WTC11 (cell line): ENCODE measurements around the gene XRCC5. TPM values are rescaled to one million over a fixed set of nuclear protein-coding genes. Genes with fewer than 3 reads are reported as not detected.

Experiments used
- ATAC-seq: fragments of 200-7000 bp; cut with Tn5 transposase; 2 replicates; pipeline ENCODE4 v1.10.0; 2021; ENCODE audit warnings: mild to moderate bottlenecking, moderate library complexity
- CTCF ChIA-PET: fragments of 300-600 bp; sonication (Branson Sonifier 250); formaldehyde crosslinking; loops from one replicate; lab custom pipeline; 2021; ENCODE audit warnings: antibody characterized with exemption; lab: Charles Lee
- POLR2A ChIA-PET: fragments of 350-600 bp; sonication (Branson Sonifier 250); formaldehyde crosslinking; loops from one replicate; lab custom pipeline; 2021; ENCODE audit warnings: antibody characterized with exemption; lab: Charles Lee
- DNase-seq: peaks from one replicate; pipeline ENCODE4 v3.0.0; 2021; ENCODE audit warnings: low spot score
- H3K27ac Mint-ChIP-seq: 2 replicates; pipeline ENCODE4 v1.8.0; 2021; ENCODE audit warnings: mixed read lengths
- H3K27me3 Mint-ChIP-seq: 2 replicates; pipeline ENCODE4 v1.8.0; 2021; ENCODE audit warnings: low read depth, mild to moderate bottlenecking, moderate library complexity, mixed read lengths
- H3K36me3 Mint-ChIP-seq: 2 replicates; pipeline ENCODE4 v1.8.0; 2021; ENCODE audit warnings: mixed read lengths
- H3K4me1 Mint-ChIP-seq: 2 replicates; pipeline ENCODE4 v1.8.0; 2022; ENCODE audit warnings: mixed read lengths
- H3K4me3 Mint-ChIP-seq: 2 replicates; pipeline ENCODE4 v1.8.0; 2021; ENCODE audit warnings: mild to moderate bottlenecking, moderate library complexity, mixed read lengths
- H3K9me3 Mint-ChIP-seq: 2 replicates; pipeline ENCODE4 v1.8.0; 2021; ENCODE audit warnings: mixed read lengths
- CREB1 ChIP-seq: sonication (generic); formaldehyde crosslinking; IDR thresholded peaks from 2 replicates; pipeline ENCODE4 v1.8.0; 2023; ENCODE audit warnings: mild to moderate bottlenecking, missing genetic modification reagents
- ELF4 ChIP-seq: sonication (generic); formaldehyde crosslinking; IDR thresholded peaks from 2 replicates; pipeline ENCODE4 v1.8.1; 2022; ENCODE audit warnings: low read depth, mild to moderate bottlenecking, moderate library complexity, missing genetic modification reagents
- ETV6 ChIP-seq: sonication (generic); formaldehyde crosslinking; IDR thresholded peaks from 2 replicates; pipeline ENCODE4 v1.8.1; 2022; ENCODE audit warnings: mild to moderate bottlenecking, missing genetic modification reagents
- GTF2I ChIP-seq: fragments of 250-450 bp; sonication (Bioruptor Pico); conservative IDR thresholded peaks from 2 replicates; pipeline ENCODE4 v1.4.0; 2021; ENCODE audit warnings: mild to moderate bottlenecking
- JUN ChIP-seq: sonication (generic); formaldehyde crosslinking; IDR thresholded peaks from 2 replicates; pipeline ENCODE4 v1.8.0; 2023; ENCODE audit warnings: mild to moderate bottlenecking, missing genetic modification reagents
- MXD4 ChIP-seq: fragments of 250-450 bp; sonication (Bioruptor Pico); IDR thresholded peaks from 2 replicates; pipeline ENCODE4 v1.8.0; 2021; ENCODE audit warnings: mild to moderate bottlenecking, moderate library complexity, borderline replicate concordance
- PRRX2 ChIP-seq: fragments of 250-450 bp; sonication (Bioruptor Pico); IDR thresholded peaks from 2 replicates; pipeline ENCODE4 v1.8.0; 2021; ENCODE audit warnings: mild to moderate bottlenecking
- SMAD3 ChIP-seq: sonication (generic); formaldehyde crosslinking; IDR thresholded peaks from 2 replicates; pipeline ENCODE4 v1.8.0; 2022; ENCODE audit warnings: missing genetic modification reagents, mild to moderate bottlenecking, borderline replicate concordance
- TCF7 ChIP-seq: sonication (generic); formaldehyde crosslinking; IDR thresholded peaks from 2 replicates; pipeline ENCODE4 v1.8.0; 2022; ENCODE audit warnings: mild to moderate bottlenecking, low read depth, missing genetic modification reagents, moderate library complexity
- ZNF121 ChIP-seq: sonication (generic); formaldehyde crosslinking; IDR thresholded peaks from 2 replicates; pipeline ENCODE4 v1.8.0; 2023; ENCODE audit warnings: missing genetic modification reagents
- ZNF396 ChIP-seq: fragments of 250-450 bp; sonication (Bioruptor Pico); IDR thresholded peaks from 2 replicates; pipeline ENCODE4 v1.8.0; 2021; ENCODE audit warnings: mild to moderate bottlenecking, moderate library complexity, borderline replicate concordance
- ZNF416 ChIP-seq: fragments of 250-450 bp; sonication (Bioruptor Pico); IDR thresholded peaks from 2 replicates; pipeline ENCODE4 v1.9.0; 2021; ENCODE audit warnings: mild to moderate bottlenecking, inconsistent platforms
- ZNF423 ChIP-seq: fragments of 250-450 bp; sonication (Bioruptor Pico); IDR thresholded peaks from 2 replicates; pipeline ENCODE4 v2.1.2; 2022; ENCODE audit warnings: mild to moderate bottlenecking, moderate library complexity
- total RNA-seq: library from RNA; stranded (reverse); gene quantifications from 3 replicates; pipeline ENCODE4 v1.2.3, GENCODE V29; 2021
- TF ChIP-seq, protein P1 (sequence below): sonication (generic); formaldehyde crosslinking; IDR thresholded peaks from 2 replicates; pipeline ENCODE4 v1.8.1; 2023; ENCODE audit warnings: mild to moderate bottlenecking, missing genetic modification reagents, moderate library complexity
- TF ChIP-seq, protein P2 (sequence below): sonication (generic); formaldehyde crosslinking; conservative IDR thresholded peaks from 2 replicates; pipeline ENCODE4 v1.8.1; 2022; ENCODE audit warnings: mild to moderate bottlenecking, missing genetic modification reagents
- TF ChIP-seq, protein P3 (sequence below): sonication (generic); formaldehyde crosslinking; IDR thresholded peaks from 2 replicates; pipeline ENCODE4 v1.8.1; 2022; ENCODE audit warnings: low read depth, mild to moderate bottlenecking, moderate library complexity, missing genetic modification reagents, borderline replicate concordance
- TF ChIP-seq, protein P4 (sequence below): sonication (generic); formaldehyde crosslinking; IDR thresholded peaks from 2 replicates; pipeline ENCODE4 v1.8.0; 2022; ENCODE audit warnings: missing genetic modification reagents
- TF ChIP-seq, protein P5 (sequence below): fragments of 250-450 bp; sonication (Bioruptor Pico); conservative IDR thresholded peaks from 2 replicates; pipeline ENCODE4 v1.9.0; 2021; ENCODE audit warnings: mild to moderate bottlenecking
- TF ChIP-seq, protein P6 (sequence below): fragments of 250-450 bp; sonication (Bioruptor Pico); IDR thresholded peaks from 2 replicates; pipeline ENCODE4 v2.1.2; 2022; ENCODE audit warnings: mild to moderate bottlenecking, moderate library complexity

The XRCC5 gene
- total RNA-seq, 1 experiment from 2014 or later: 522 TPM

DNA sequence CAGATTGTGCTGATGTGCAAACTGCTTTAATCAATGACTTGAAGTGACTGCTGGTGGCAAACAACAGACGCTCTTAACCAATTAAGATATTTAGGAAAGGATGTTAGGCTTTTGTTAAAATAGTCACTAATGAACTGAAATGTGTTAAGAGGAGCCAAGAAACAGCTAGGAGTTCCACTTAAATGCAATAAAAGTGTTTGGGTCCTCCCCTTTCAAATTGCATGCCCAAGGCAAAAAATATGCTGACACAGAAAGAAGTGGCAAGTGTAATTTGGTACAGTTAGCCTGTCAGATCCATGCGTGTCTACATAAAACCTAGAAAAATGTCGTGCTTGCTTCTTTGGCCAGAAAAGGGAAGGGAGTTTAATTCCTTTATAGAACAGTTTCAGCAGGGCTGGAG lies 61.9 kb downstream of the XRCC5 start:
- Mint-ChIP-seq H3K4me3 (no peak overlapping the region), H3K27ac (no peak overlapping the region), H3K27me3 (no peaks in the 10 kb centered on the region), H3K4me1 (no peaks in the 10 kb centered on the region), H3K9me3 (no peaks in the 10 kb centered on the region), H3K36me3 (peaks cover 80% of the 10 kb centered on the region)
- ChIA-PET POLR2A (no interaction called here), CTCF (no interaction called here)
- DNase-seq (no peak), ATAC-seq (no peak)
- TF ChIP-seq PRRX2 (no peak), JUN (CRISPR knock-in tag) (no peak), CREB1 (CRISPR knock-in tag) (no peak), ZNF121 (CRISPR knock-in tag) (no peak), ZNF396 (CRISPR knock-in tag) (no peak), SMAD3 (CRISPR knock-in tag) (no peak), GTF2I (no peak), TCF7 (CRISPR knock-in tag) (no peak), ELF4 (CRISPR knock-in tag) (no peak), MXD4 (CRISPR knock-in tag) (no peak), ZNF423 (CRISPR knock-in tag) (no peak), ZNF416 (CRISPR knock-in tag) (no peak), ETV6 (CRISPR knock-in tag) (no peak)
- TF ChIP-seq, protein P1, sequence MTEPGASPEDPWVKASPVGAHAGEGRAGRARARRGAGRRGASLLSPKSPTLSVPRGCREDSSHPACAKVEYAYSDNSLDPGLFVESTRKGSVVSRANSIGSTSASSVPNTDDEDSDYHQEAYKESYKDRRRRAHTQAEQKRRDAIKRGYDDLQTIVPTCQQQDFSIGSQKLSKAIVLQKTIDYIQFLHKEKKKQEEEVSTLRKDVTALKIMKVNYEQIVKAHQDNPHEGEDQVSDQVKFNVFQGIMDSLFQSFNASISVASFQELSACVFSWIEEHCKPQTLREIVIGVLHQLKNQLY (CRISPR knock-in tag): no peak
- TF ChIP-seq, protein P2, sequence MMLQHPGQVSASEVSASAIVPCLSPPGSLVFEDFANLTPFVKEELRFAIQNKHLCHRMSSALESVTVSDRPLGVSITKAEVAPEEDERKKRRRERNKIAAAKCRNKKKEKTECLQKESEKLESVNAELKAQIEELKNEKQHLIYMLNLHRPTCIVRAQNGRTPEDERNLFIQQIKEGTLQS (CRISPR knock-in tag): no peak
- TF ChIP-seq, protein P3, sequence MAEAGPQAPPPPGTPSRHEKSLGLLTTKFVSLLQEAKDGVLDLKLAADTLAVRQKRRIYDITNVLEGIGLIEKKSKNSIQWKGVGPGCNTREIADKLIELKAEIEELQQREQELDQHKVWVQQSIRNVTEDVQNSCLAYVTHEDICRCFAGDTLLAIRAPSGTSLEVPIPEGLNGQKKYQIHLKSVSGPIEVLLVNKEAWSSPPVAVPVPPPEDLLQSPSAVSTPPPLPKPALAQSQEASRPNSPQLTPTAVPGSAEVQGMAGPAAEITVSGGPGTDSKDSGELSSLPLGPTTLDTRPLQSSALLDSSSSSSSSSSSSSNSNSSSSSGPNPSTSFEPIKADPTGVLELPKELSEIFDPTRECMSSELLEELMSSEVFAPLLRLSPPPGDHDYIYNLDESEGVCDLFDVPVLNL (CRISPR knock-in tag): no peak
- TF ChIP-seq, protein P4, sequence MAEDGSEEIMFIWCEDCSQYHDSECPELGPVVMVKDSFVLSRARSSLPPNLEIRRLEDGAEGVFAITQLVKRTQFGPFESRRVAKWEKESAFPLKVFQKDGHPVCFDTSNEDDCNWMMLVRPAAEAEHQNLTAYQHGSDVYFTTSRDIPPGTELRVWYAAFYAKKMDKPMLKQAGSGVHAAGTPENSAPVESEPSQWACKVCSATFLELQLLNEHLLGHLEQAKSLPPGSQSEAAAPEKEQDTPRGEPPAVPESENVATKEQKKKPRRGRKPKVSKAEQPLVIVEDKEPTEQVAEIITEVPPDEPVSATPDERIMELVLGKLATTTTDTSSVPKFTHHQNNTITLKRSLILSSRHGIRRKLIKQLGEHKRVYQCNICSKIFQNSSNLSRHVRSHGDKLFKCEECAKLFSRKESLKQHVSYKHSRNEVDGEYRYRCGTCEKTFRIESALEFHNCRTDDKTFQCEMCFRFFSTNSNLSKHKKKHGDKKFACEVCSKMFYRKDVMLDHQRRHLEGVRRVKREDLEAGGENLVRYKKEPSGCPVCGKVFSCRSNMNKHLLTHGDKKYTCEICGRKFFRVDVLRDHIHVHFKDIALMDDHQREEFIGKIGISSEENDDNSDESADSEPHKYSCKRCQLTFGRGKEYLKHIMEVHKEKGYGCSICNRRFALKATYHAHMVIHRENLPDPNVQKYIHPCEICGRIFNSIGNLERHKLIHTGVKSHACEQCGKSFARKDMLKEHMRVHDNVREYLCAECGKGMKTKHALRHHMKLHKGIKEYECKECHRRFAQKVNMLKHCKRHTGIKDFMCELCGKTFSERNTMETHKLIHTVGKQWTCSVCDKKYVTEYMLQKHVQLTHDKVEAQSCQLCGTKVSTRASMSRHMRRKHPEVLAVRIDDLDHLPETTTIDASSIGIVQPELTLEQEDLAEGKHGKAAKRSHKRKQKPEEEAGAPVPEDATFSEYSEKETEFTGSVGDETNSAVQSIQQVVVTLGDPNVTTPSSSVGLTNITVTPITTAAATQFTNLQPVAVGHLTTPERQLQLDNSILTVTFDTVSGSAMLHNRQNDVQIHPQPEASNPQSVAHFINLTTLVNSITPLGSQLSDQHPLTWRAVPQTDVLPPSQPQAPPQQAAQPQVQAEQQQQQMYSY (CRISPR knock-in tag): no peak
- TF ChIP-seq, protein P5, sequence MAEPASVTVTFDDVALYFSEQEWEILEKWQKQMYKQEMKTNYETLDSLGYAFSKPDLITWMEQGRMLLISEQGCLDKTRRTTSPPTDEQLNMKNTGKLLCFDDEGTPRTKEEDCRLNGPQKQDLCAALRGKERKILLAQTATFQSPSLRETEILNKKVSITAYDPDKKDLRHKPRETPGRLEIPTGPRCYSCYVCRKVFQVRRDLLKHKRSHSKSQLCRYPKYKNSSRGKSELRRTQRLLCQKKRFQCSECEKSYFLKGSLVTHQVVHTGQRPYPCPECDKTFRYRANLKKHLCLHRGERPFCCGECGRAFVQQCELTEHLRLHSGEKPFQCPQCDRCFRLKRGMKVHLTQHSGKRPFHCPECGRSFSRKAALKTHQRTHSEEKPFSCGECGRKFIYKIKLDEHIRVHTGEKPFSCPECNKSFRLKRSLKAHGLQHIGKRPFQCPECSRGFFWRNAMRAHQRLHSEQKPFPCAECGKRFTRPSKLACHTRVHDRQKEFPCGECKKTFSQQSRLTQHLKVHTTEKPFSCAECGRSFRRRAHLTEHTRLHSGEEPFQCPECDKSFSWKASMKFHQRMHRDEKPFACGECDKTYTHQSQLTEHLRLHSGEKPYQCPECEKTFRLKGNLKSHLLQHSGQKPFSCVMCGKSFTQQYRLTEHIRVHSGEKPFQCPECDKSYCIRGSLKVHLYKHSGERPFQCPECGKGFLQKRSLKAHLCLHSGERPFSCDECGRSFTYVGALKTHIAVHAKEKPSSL (CRISPR knock-in tag): no peak
- TF ChIP-seq, protein P6, sequence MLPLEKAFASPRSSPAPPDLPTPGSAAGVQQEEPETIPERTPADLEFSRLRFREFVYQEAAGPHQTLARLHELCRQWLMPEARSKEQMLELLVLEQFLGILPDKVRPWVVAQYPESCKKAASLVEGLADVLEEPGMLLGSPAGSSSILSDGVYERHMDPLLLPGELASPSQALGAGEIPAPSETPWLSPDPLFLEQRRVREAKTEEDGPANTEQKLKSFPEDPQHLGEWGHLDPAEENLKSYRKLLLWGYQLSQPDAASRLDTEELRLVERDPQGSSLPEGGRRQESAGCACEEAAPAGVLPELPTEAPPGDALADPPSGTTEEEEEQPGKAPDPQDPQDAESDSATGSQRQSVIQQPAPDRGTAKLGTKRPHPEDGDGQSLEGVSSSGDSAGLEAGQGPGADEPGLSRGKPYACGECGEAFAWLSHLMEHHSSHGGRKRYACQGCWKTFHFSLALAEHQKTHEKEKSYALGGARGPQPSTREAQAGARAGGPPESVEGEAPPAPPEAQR: no peak
